Measurements from ENCODE around the gene SYK.

The SYK gene

GRCh38 chr9:90854637-90855175 is 53.1 kb downstream of the SYK start:
- DNase-seq: no peak

GRCh38 chr9:90855208-90855902 is 53.7 kb downstream of the SYK start:
- no peak for DNase-seq

DNA sequence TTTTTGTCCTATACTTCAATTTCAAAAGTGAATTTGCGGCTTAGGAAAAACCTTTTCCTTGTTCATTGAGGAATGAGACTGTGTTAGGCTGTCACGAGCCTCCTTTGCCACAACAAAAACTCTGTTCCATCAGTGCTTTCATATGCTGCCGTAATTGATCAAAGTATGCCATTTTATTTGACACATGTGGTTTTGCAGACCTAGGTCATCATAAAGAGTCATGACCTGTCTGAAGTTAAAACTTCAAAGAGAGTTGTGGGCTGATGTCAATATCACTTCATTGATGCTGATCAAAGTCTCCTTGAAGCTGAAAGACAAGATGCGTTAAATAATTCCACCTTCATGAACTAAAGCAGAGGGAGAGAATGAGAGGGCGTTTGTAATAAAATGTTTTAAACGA is 55.5 kb downstream of the SYK start:
- no peak for DNase-seq

GRCh38 chr9:90857855-90858254 is 56.2 kb downstream of the SYK start:
- DNase-seq: no peak

DNA sequence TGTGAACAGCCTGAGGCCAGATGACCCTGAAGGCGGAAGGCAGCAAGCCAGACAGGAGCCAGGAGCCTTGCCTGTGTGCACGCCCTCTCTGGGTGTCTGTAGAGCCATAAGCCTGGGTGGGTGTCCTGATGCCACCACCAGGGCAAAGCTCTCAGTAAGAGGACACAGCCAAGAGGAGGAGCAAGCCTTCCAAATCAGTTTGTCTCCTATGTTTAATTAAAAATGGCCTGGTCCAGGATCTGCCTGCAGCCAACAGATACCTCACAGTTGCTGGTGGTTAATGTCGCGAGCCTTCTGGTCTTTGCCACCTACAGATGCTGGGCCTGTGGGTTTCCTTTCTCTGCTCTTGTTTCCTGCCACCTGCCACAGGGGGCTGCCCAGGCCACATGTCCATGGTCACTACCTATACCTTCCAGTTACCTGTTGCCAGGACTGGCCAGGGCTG is 56.9 kb downstream of the SYK start:
- no peak for DNase-seq

- no peak for DNase-seq
Observed at GRCh38 chr9:90860382-90860781, 58.8 kb downstream of the SYK start.

DNA sequence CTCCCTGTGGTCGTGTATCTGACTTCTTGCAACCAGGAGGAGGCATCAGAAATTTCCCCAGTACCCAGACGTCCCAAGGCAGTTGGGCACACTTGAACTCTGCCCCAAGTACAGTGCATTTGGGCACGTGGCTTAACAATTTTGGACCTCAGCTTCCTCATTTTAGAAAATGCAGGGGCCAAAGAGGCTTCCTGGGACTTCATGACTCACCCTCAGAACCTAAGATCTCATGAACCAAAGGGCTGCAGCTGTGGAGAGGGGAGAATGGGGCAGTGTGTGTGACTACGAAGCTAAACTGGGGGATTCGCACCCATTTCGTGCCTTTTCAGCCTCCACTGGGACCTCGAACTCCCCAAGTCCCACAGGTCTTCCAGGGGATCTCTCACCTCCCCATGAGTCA is 59.2 kb downstream of the SYK start:
- DNase-seq: no peak

DNA sequence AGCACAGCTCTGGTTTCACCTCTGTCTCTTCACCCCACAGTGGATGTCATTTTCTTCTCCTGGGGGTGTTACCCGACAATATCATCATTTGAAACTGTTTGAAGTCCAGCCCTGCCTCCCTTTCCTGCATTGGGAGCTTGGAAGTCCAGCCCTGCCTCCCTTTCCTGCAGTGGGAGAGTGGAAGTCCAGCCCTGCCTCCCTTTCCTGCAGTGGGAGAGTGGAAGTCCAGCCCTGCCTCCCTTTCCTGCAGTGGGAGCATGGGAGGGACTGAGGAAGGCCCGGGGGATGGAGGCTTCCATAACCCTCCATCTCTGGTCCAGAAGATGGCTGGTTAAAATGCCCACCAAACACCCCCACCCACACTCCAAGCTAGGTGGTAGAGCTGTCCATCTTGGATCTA is 59.8 kb downstream of the SYK start:
- no peak for DNase-seq

DNA sequence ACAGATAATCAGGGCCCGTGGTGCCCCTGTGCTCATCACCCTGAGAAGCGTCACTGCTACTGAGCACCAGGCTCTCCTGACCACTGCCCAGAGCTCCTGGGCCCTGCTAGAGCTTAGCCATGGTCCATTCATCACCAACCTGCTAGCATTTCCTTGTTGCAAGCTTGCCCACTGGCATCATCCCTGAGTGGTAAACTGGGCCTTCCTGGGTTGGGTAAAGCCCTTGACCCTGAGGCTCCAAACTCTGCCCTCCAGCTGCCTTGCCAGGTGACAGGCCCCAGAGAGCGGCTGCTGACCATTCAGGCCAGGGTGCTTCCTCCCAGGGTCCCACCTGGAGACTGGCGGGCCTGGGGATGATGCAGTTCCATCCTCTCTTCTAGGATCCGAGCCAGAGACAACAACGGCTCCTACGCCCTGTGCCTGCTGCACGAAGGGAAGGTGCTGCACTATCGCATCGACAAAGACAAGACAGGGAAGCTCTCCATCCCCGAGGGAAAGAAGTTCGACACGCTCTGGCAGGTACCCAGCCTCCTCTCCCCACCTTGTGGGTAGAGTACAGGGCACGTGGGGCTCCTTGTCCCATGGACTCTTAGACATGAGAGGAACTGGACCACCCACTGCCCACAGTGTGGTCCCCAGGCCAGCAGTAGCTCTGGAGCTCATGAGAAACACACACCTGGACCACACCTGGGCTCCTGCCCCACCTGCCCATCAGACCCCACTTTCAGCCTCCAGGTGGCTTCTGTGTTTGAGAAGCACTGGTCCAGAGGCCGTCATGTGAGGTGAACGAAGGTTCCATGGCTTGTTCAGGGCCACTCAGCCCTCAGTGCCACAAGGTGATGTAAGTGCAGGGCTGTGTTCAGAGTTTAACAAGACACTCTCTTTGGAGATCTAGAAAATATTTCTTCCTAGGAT is 60.5 kb downstream of the SYK start:
- no peak for DNase-seq

DNA sequence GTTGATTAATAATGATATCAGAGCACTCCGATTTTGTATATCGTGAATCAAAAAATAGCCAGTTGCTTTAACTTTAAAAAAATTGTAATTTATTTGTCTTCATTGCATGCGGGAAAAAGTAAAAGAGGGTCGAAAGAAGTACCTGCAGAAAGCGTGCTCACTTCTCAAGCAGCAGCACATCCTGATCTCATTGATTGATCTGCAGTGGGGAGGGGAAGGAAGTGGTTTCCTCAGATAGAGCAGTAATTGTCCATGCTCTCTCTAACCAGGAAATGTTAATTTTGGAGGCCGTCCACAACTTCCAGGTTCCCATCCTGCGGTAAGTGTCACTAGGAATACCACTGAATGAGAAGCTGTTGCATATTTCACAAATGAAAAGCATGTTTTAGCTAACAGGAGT is 63.2 kb downstream of the SYK start:
- no peak for DNase-seq

DNA sequence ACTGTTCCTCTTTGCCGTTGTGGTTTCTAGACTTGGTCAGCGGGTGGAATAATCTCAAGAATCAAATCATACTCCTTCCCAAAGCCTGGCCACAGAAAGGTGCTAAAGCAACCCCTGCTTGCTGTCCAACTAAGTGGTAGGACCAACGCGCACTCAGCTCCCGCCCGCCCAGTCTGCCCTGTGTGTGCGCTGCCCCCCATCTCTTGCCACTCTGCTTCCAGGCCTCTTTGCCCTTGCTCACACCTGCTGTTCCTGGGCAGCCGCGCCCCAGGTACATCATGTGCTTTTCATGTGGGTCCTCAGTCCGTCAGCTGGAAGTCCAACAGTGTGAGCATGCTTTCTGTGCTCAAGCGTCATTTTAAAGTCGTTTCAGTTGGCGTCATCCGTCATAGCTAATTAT is 65.5 kb downstream of the SYK start:
- no peak for DNase-seq

DNA sequence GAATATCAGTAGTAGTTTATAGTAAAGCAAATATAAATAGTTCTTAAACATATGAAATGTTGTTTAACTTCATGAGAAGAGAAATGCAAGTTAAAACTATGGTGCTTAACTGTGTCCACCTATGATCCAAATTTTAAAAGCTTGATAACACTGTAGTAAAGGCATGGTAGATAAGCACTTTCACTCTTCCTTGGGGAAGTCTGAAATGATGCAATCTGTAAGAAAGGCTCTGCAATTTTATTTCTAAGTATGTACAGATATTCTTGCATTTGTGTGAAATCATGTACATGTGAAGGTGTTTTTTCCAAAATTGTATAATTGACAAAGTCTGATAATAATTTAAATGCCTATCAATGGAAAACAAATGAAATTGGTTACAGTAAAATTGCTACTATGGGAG is 66.9 kb downstream of the SYK start:
- no peak for DNase-seq

- DNase-seq: no peak
Observed at GRCh38 chr9:90869361-90869760, 67.7 kb downstream of the SYK start.

- DNase-seq: peak; percentile 54
Observed at GRCh38 chr9:90870621-90871326, 69.2 kb downstream of the SYK start.

DNA sequence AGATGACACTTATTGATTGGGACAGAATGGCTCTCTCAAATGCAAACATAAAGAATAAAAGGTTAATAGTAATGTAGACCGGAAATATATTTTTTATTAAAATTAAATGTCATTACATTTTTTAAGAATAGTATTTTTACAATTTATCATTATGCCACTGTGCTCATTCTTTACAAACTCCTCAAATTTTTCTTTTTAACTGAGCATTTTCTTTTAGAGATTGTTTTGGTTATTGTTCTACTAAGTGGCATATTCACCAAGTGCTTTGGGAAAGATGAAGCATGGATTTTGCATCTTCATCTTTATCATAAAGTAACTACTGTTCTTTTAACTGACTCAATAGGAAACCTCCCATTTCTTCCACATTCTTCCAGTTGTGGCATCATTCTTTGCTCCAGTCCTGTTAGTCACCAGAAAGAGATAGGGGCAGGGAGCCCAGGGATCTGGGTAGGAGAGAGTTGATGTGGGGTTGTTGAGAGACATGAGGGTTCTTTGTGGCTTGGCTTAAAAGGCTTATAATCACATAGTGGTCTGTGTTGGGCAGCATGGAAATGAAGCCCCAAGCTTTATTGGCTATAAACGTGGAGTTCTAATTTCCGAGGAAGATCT is 69.8 kb downstream of the SYK start:
- no peak for DNase-seq

DNA sequence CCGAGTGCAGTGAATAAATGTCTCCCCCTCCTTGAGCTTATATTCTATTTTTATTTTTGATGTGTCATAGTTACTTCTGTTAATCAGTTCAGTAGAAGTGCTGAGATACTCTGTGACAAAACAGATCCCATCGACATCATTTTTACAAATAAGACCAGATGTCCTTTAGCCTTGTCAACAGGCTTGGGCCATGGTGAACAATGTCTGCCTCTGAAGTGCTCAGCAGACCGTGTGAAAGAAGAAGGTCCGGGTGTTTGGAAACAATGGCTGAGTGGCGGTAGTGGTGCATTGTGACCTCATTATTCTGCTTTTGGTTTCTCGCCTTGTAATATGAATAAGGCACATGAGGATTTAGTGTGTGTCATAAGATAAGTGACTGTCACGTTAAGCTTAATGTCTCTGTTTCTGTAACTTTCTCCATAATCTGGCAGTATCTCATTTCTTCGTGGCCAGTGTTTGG is 71.2 kb downstream of the SYK start:
- DNase-seq: no peak

DNA sequence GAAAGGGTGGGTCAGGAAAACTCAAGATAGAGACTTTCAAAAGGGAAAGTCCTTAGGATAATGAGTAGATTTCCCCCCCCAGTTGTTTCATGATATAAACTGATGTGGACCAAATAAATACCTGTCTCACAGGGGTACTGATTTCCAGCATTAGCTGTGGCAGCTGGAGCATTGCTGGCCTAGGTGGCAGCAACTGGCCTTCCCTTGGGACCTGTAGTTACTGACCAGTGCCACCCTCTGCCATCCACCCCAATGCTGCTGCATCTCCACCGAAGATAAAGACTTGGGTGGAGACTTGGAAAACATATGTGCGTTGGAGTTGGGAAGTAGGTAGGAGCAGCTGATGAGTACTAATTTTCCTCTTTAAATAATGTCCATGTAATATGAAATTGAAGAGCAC is 71.8 kb downstream of the SYK start:
- no peak for DNase-seq

- no peak for DNase-seq
Observed at GRCh38 chr9:90874194-90874593, 72.6 kb downstream of the SYK start.

GRCh38 chr9:90878562-90878961 is 76.9 kb downstream of the SYK start:
- DNase-seq: no peak

GRCh38 chr9:90880066-90880465 is 78.4 kb downstream of the SYK start:
- no peak for DNase-seq

GRCh38 chr9:90880669-90881068 is 79.0 kb downstream of the SYK start:
- no peak for DNase-seq

- no peak for DNase-seq
Observed at GRCh38 chr9:90881648-90882047, 80.0 kb downstream of the SYK start.

Data from activated CD4-positive, alpha-beta T cell treated with anti-CD3 and anti-CD28 coated beads, Interleukin-2, Interleukin-6, amounts not matched to agents 100 ng/mL and 50 ng/mL, durations not matched to agents 16 hours and 8 hours (primary cell).